ENCODE measurements around the gene ZFP37. TPM values are rescaled to one million over a fixed set of nuclear protein-coding genes. Genes with fewer than 3 reads are reported as not detected.

Gene ZFP37
- total RNA-seq, 2 donors from 2014 or later: 3.6 to 4.4 TPM

DNA sequence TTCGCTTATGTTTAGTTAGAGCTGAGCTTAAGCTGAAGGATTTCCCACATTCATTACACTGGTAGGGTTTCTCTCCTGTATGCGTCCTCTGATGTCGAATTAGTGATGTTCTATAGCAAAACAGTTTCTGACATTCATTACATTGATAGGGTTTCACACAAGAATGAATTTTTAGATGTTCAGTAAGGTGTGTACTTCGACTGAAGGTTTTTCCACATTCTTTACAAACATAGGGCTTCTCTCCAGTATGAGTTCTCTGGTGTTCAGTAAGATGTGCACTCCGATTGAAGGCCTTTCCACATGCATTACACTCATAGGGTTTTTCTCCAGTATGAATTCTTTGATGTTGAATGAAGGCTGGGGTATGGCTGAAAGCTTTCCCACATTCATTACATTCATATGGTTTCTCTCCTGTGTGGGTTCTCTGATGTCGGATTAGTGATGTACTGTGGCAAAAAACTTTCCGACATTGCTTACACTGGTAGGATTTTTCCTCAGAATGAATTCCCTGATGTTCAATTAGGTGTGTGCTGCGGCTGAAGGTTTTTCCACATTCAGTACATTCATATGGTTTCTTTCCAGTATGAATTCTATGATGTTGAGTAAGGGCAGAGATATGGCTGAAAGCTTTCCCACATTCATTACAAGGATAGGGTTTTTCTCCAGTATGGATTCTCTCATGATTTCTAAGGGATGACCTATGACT is 59.1 kb downstream of the ZFP37 start:
- DNase-seq (ENCODE audit: low spot score): no peak
- intact Hi-C loops (cut with DNase I): no loop called here

Other genes starting within 250 kb of the ZFP37 start
- under 1 TPM; 0.19 to 0.28 TPM for gene SLC46A2, start 165.8 kb downstream of the ZFP37 start, total RNA-seq
- 1 to 10 TPM; 2.1 to 3.2 TPM for gene ZNF883, start 44.5 kb downstream of the ZFP37 start, total RNA-seq
- 10 to 100 TPM in 1 of 2 donors, 1 to 10 TPM in 1; 9.7 to 13.6 TPM for gene SLC31A2, start 94.3 kb upstream of the ZFP37 start, total RNA-seq
- gene FKBP15, start 164.6 kb upstream of the ZFP37 start, total RNA-seq: 10 to 100 TPM; 25.5 to 29.7 TPM
- 10 to 100 TPM; 15.0 to 15.2 TPM for gene SLC31A1, start 164.8 kb upstream of the ZFP37 start, total RNA-seq
- 10 to 100 TPM; 24.5 to 32.3 TPM for gene CDC26, start 218.8 kb upstream of the ZFP37 start, total RNA-seq
- gene PRPF4, start 218.9 kb upstream of the ZFP37 start, total RNA-seq: 10 to 100 TPM; 13.7 TPM
- not detected for gene RNF183, start 246.7 kb upstream of the ZFP37 start, total RNA-seq

Measured in posterior vena cava (tissue), 2 donors.